Coronary artery (tissue), 2 donors: ENCODE measurements around the gene PRR15L.
A peak's percentile ranks its signal among the peaks of the same experiment; 100 is the strongest.
"Not testable (repeated sequence)": the region's sequence is repeated elsewhere in the genome, so short reads cannot be mapped to it uniquely, and the experiment has no call there.

Experiments
- DNase-seq: peaks from one replicate; pipeline ENCODE4 v3.0.0-alpha.2; 2017; ENCODE audit warnings: low spot score
- H3K27ac ChIP-seq, 2 donors: fragments of 200-600 bp; sonication (generic); one replicate each; pipeline ENCODE4 v1.5.1; 2016 to 2019
- H3K4me3 ChIP-seq: fragments of 200-600 bp; sonication (generic); 2 replicates; pipeline ENCODE4 v1.5.1; 2016; ENCODE audit warnings: mild to moderate bottlenecking, moderate library complexity
- TF ChIP-seq, protein P1 (sequence below): fragments of 200-600 bp; sonication (generic); IDR thresholded peaks from one replicate; pipeline ENCODE4 v1.5.1; 2019; ENCODE audit warnings: antibody characterized with exemption

PRR15L gene, protein sequence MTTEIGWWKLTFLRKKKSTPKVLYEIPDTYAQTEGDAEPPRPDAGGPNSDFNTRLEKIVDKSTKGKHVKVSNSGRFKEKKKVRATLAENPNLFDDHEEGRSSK

DNA sequence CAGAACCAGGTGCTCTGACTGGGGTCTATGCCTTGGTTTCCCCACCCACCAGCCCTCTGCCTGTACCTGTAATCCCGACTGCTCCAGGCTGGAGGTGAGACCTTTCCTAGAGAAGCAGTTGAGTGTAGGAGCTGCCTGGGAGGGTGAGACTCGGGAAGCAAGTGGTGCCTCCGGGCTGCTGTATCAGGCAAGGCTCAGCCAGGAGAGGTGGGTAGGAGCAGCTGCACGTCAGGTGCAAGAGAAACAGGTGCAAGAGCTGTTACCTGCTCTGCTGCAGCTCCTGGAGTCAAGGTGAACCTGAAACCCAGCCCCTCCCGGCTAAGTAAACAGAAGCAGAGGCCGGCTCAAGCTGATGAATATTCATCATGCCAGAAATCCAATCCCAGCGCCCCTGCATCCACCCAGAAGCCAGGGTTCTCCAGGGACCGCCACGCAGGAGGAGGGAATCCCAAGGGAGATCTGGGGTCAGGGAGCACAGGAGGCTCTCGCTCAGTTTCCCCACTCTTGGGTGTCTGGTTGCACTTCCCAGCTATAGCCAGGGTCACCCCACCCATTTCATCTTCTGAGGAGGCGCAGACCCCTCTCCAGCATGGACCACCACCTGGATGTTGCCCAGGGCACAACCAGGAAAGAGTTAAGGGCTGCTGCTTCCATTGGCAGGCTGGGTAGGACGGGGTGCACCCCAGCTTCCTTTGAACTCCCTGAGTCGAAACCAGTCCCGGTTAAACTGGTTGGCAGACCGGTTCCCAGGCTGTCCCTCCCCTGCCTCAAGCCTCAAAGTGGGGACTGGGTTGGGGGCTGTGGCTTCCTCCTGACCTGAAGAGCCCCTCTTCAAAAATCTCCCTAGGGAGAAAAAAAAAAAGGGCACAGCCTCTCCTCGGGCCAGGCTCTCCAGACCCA lies at the start of gene PRR15L:
PRR15L (minus strand) TSS at position 293 of the 900 bp plus-strand sequence. CDS start 4,649 bp downstream, outside the sequence.
- no peak within 1 kb of the TSS for H3K27ac ChIP-seq
- no peak for DNase-seq
- H3K4me3 ChIP-seq, result no peak within 1 kb of the TSS
- TF ChIP-seq, protein P1, sequence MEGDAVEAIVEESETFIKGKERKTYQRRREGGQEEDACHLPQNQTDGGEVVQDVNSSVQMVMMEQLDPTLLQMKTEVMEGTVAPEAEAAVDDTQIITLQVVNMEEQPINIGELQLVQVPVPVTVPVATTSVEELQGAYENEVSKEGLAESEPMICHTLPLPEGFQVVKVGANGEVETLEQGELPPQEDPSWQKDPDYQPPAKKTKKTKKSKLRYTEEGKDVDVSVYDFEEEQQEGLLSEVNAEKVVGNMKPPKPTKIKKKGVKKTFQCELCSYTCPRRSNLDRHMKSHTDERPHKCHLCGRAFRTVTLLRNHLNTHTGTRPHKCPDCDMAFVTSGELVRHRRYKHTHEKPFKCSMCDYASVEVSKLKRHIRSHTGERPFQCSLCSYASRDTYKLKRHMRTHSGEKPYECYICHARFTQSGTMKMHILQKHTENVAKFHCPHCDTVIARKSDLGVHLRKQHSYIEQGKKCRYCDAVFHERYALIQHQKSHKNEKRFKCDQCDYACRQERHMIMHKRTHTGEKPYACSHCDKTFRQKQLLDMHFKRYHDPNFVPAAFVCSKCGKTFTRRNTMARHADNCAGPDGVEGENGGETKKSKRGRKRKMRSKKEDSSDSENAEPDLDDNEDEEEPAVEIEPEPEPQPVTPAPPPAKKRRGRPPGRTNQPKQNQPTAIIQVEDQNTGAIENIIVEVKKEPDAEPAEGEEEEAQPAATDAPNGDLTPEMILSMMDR, result no peak

DNA sequence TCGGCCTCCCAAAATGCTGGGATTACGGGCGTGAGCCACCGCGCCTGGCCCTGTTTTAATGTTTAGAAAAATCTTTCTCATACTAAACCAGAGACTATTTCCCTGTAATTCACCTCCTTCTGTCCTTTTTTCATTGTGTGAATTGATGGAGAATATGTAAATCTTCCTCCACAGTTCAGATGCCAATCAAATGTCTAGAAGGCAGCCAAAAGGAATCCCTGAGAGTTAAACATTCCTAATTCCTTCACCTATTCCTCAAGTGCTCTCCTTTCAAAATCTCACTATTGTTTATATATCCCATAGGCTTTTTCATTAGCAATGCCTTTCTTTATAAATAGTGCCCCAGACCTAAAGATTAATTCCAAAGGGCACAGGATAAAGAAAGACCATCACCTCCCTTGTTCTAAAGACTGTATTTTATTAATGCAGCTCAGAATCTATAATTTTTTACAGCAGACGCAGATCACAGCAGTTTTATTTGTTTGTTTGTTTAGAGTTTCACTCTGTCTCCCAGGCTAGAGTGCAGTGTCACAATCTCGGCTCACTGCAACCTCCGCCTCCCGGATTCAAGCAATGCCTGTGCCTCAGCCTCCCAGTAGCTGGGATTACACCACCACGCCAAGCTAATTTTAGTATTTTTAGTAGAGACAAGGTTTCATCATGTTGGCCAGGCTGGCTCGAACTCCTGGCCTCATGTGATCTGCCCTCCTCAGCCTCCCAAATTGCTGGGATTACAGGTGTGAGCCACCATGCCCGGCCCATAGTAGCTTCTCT lies 49.4 kb upstream of the PRR15L start:
- DNase-seq, result no peak
- H3K27ac ChIP-seq, result no peak overlapping the region
- TF ChIP-seq, protein P1, result no peak
- H3K4me3 ChIP-seq, result no peak overlapping the region

DNA sequence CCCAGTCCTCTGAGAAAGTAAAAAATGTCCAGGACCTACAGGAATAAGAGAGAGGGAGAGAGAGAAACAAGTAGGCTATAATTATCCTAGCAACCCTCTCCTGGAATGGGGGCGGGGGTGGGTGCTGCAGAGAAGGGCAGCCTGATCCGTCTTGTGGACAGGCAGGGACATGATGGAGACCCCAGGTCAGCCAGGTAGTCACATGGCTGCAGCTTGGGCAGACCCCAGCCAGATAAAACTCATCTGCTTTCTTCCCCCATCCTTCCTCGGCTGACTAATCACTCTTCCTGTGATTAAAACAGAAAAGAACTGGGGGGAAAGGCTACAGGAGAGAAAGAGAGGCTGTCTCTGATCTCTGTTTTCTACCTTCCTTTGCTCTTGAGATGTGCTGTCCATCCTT lies 47.3 kb upstream of the PRR15L start:
- TF ChIP-seq, protein P1, result no peak
- no peak overlapping the region for H3K27ac ChIP-seq
- H3K4me3 ChIP-seq, result no peak overlapping the region
- no peak for DNase-seq

DNA sequence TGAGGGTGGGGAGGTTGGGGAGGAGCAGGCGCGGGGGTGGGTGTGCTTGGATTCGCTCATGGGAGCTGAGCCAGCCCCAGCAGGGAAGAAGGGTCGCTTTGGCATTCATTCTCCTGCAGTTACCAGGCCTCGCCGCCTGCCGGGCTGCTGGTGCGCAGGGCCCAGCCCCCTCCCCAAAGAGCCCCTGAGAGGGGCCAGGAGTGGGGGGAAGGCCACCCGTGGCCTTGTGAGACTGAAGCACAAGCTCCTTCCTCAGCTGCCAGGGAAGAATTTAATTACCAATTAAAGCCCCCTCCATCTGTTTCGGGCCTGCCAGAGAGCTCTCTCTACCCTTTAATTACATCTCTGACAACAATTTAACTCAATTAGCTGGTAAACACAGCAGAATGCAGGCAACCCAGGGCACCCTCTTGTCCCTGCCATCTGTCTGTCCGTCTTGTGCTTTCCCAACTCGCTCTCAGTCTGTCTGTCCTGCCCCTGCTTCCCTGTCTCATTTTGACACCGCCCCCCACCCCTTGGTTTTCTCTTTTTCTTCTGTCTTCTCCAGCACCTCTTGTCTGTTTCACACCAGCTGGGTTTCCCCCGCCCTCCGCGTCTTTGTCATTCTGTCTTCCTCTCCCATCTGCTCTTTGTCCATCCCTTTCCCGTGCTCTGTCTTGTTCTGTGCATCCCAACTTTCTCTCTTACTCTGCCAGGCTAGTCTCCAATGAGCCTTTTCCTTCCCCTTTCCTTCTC lies 45.9 kb upstream of the PRR15L start:
- Histone ChIP-seq H3K4me3 (no peak overlapping the region), H3K27ac (peak overlapping the region in 1 of 2 donors; percentile 60)
- DNase-seq, result no peak
- TF ChIP-seq, protein P1, result no peak

DNA sequence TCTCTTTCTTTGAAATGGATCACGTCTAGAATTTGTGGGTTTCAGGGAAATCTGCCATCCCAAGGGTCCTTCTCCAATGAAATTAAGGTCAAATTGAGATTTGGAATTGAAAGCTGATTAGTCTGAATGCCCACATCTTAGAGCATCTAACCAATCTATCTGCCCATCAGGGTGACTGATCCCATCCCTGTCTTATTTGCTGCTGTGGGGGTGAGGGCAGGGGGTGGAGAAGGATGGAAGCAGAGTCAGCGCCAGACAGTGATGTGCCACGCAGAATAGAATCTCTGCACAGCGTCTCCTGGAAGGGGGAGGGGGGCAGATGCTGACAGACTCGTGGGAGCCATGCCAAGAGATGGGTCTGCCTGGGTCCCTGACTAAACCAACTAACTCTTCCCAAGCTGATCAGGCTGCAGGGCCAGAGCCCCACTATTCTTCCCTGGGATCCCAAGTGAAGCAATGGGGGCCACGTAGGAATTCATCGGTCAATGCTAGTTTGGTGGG lies 45.3 kb upstream of the PRR15L start:
- H3K27ac ChIP-seq, result peak overlapping the region in 1 of 2 donors; percentile 60
- no peak for DNase-seq
- no peak overlapping the region for H3K4me3 ChIP-seq
- TF ChIP-seq, protein P1, result no peak

DNA sequence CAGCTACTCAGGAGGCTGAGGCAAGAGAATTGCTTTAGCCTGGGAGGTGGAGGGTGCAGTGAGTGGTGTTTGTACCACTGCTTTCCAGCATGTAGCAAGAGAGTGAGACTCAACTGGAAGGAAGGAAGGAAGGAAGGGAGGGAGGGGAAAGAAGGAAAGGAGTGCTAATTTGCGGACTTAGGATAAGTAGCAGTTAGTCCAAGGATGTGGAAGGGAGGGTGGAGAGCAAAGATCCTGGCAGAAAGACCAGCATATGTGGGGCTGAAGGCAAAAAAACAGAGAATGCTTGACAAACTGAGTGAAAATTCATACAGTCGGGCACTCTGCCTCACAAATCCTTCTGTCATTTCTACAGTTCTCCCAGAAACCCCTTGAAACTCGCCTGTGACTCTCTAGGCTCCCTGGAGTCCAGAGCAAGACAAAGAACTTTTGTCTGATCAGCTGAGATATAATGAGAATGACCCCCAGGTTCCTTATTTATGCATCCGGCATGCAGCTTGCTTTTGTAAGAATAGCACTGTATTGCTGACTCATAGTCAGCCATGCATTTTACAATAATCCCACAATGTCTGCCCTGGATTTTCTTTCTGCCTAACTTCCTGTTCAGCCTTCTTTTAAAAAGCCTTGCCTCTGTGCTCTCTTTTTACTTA lies 44.7 kb upstream of the PRR15L start:
- Histone ChIP-seq H3K27ac (peak overlapping the region; percentile 32 to 83), H3K4me3 (peak overlapping the region; percentile 34)
- TF ChIP-seq, protein P1, result no peak
- no peak for DNase-seq

DNA sequence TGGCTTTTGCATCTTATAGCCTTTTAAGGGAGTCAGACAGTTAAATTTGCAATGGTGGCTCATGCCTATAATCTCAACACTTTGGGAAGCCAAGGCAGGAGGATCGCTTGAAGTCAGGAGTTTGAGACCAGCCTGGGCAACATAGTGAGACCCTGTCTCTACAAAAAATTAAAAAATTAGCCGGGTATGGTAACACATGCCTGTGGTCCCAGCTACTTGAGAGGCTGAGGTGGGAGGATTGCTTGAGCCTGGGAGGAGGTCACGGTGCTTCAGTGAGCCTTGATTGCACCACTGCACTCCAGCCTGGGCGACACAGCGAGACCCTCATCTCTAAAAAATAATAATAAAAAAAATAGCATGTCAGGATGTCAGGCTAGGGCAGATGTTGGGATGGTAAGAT lies 44.0 kb upstream of the PRR15L start:
- H3K4me3 ChIP-seq, result not testable (repeated sequence)
- H3K27ac ChIP-seq, result peak overlapping the region in 1 of 2 donors; percentile 83

More for the DNA sequence above, 44.0 kb upstream of the PRR15L start:
- not testable (repeated sequence) for DNase-seq
